NCI-H1436 treated with DMSO at 0.1 percent for 48 hours (cell line): Measurements from ENCODE around the gene RAB24.
"Not testable (repeated sequence)": the region's sequence is repeated elsewhere in the genome, so short reads cannot be mapped to it uniquely, and the experiment has no call there.

Experiments used
- DNase-seq: peaks from one replicate; lab custom pipeline; 2025; lab: John Stamatoyannopoulos, UW

RAB24 gene

DNA sequence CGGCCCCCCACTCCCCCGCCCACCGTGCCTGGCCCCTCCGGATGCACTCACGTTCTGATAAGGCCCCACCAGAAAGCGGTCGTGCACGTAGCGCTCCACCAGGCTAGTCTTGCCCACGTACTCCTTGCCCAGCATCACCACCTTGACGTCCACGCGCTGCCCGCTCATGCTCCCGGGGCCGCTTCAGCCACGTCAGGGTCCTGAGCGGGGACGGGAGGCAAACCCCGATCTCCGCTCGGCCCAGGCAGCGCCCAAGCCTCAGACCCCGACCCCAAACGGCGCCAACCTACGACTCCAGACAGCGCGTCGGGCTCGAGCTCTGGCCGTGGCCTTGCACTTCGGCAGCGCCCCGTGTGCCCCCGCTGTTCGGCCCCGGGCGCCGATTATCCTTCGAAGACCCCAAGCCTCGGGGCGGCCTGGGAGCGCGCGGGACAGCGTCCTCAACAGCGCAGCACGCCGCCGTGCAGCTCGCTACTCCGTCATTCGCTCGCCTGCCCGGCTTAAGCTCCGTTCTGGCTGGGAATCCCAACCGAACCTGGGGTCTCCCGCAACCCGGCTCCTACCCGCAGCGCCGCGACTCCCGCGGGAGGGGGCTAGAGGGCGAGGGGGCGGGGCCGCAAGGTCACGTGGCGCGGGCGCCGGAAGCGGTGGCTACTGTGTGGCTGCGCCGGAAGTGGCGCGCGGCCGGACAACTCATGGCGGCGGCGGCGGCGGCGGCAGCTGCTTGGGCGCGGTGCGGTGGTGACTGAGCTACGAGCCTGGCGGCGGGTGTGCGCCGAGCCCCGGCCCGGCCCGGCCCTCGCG, at the start of gene RAB24, which contains the start of gene PRELID1:
TSS of gene RAB24 (minus strand) at position 599 of the 804 bp plus-strand sequence. CDS start at position 168, 431 bp downstream.
TSS of gene PRELID1 (plus strand) at position 679 of the 804 bp plus-strand sequence. CDS start 187 bp downstream, outside the sequence.
- no peak for DNase-seq

DNA sequence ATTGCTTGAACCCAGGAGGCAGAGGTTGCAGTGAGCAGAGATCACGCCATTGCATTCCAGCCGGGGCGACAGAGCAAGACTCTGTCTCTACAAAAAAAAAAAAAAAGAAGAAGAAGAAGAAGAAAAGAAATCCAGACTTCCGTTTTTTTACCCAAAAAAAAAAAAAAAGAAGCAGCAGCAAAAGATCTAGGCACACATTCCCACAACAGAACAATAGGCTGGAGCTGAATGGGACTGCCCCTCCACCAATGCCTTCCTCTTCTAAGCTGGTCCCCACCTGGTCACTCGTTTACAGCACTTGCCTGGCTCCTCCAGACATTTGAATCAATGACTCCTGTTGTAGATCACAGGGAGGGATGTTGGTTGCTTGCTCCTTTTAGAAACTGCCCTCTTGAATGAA, 49.6 kb upstream of the RAB24 start:
- no peak for DNase-seq

DNA sequence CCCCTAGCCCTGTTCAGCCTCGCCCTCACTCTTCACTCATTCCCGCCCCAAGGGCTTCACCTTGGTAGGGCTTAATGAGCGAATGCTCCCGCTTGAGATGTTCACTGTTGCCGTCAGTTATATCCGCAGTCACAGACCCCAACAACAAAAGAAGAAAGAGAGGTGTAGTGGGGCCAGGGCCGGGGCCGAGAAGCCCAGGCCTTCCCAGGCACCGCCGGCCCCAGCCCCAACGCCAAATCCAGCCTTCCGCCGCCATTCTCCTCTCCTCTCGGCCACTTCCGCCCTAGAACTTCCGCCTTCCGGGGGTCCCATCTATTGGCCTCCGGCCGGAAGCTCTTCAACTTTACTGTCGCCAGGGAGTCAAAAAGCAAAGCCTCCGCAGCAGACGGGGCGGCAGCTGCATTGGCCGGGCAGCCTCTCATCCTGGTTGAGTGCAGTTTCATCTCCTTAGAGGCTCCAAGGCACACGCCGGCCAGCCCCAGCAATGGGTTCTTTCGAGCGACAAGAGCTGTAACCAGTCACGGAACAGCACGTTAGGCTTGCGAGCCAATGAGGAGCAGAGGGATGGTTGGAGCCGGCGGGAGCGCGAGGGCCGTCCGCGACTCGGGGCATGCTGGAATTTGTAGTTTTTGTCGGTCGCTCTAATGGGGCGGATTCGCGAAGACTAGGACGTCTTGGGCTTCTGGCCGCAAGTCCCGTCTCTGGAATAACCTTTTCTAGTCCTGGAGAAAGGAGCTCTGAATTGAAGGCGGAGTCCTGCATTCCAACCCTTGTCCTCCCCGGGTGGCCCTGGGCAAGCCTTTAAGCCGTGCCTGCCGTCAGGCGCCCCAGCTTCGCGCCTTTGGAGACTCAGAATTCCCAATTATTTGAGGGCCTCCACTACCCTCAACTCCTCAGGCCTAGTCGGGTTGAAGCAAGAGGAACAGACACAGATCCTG, 48.1 kb upstream of the RAB24 start, which contains the start of gene LMAN2:
TSS of gene LMAN2 (minus strand) at position 277 of the 938 bp plus-strand sequence. CDS start at position 256, 21 bp downstream.
- peak; percentile 61 for DNase-seq

DNA sequence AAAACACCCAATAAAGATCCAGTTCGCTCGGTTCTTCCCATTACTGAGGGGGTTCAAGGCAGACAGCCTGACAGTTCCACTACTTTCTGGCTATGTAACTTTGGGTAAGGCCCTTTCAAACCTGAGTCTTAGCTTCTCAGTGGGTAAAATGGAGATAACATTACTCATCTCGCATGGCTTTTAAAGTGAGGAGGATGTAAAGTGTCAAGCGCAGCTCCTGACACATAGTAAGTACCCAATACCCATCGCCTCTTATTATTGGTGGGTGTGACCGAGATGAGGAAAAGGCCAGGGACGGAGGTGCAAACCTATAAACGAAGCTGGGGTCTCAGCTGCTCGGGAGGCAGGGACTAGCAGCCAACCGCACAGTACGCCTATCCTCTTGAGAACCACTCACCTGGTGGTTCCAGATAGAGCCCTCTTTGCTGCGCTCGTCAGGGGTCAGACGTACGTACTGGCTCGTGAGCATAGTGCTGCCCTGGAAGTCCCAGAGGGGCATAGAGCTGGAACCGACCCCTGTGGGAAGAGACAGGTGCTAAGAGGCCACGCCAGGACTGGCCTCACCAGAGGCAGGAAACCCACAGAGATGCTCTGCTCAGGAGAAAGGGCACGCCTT, 47.4 kb upstream of the RAB24 start:
- no peak for DNase-seq

DNA sequence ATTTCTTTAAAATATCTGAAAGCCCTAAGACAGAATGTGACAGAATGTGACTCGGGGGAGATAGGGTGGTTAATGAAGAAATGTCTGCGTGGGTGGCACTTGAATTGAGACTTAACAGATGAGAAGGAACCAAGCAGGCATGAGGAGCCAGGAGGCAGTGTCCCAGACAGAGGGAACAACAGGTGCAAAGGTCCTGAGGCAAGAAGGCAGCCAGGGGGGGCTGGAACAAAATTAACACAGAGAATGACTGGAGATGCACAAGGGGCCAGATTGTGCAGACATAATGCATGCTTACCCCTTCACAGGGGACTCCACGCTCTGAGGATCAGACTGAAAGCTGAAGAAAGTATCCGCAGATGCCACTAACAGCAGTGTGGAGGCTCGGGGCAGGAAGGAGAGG, 46.2 kb upstream of the RAB24 start:
- DNase-seq: no peak

DNA sequence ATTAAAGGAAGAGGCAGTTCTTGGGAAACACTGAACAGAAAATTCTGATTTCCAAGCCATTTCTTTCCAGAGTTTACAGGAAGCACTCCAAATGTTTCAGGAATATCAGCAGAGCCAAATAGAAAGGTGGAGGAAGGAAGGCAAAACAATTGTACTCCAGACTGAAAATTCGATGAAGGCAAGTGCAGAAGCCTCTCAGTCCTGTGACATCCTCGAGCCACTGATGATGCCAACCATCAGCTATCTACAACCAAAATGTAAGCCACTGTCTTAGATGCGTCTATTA, 45.8 kb upstream of the RAB24 start:
- no peak for DNase-seq

DNA sequence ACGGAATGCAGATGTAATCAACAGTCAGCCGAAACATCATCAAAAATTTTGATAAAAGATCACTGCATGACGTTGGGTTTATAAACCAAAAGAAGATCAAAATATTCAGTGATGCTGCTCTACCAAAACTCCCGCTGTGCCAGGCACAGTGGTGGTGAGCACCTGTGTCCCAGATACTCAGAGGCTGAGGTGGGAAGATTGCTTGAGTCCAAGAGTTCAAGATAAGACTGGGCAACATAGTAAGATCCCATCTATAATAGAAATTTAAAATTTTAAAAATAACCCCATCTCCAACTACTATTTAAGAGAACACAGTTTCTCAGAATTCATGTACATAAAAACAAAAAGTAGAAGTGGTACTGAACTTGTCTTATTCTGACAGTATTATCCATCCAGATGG, 44.2 kb upstream of the RAB24 start:
- no peak for DNase-seq

DNA sequence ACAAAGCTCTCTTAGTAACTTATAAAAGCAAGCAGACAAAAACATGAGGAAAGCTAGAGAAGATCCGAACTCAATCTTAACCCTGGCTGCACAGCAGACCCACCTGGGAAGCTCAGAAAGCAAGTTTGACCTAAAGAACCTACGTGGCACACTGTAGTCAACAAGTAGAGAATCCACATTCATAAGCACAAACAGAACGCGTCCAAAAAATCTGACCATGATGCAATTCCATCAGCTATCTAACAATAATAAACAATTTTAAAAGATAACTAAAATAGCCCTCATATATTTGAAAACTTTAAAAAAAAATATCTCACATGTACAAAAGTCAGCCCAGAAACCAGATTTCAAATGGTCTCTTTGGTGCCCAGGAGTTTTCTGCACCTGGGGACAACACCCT, 43.3 kb upstream of the RAB24 start:
- no peak for DNase-seq

DNA sequence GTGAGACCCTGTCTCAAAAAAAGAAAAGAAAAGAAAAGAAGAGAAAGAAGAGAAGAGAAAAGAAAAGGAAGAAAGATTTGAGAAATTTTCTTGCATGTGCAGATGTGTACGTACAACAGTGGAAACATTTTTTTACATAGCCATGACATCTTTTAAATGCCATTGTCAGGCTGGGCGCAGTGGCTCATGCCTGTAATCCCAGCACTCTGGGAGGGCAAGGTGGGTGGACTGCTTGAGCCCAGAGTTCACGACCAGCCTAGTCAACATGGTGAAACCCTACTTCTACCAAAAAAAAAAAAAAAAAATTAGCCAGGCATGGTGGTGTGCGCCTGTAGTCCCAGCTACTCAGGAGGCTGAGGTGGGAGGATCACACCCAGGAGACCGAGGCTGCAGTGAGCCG, 41.4 kb upstream of the RAB24 start:
- no peak for DNase-seq

DNA sequence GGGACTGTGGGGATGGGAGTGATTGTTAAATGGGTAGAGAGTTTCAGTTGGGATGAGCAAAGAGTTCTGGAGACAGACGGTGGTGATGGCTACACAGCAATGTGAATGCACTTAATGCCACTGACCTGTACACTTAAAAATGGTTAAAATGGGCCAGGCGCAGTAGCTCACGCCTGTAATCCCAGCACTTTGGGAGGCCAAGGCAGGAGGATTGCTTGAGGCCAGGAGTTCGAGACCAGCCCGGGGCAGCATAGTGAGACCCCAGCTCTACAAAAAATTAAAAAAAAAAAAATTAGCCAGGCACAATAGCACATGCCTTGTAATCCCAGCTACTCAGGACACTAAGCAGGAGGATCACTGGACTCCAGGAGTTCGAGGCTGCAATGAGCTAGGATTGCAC, 40.3 kb upstream of the RAB24 start:
- DNase-seq: no peak

DNA sequence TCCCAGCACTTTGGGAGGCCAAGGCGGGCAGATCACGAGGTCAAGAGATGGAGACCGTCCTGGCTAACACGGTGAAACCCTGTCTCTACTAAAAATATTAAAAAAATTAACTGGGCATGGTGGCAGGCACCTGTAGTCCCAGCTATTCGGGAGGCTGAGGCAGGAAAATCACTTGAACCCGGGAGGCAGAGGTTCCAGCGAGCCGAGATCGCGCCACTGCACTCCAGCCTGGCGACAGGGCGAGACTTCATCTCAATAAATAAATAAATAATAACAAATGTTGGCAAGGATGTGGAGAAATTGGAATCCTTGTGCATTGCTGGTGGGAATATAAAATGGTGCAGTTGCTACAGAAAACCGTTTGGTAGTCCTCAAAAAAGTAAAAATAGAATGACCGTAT, 39.5 kb upstream of the RAB24 start:
- DNase-seq: not testable (repeated sequence)

DNA sequence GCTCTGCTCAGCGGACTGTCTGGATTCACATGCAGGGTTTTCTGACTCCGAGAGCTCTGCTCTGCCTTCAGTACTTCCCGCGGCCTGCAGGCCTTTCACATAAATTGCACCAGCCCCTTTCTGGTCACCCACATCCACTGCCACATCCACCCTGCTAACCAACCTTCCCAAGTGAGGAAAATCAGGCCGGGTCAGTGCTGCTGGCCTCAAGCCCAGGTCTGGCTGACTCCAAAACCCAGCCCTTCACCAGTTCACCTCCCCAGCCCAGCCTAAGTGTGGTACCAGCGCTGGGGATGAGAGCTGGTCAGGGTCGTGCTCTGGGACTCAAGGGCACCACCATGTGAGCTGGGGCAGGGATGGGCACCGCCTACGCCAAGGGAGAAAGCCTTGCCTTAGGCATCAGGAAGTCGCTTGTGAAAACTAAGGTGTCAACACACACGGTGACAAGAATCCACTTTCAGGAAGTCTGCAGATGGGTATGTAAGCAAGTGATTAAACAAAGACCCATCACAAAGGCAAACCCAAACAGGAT, 35.7 kb upstream of the RAB24 start:
- no peak for DNase-seq

DNA sequence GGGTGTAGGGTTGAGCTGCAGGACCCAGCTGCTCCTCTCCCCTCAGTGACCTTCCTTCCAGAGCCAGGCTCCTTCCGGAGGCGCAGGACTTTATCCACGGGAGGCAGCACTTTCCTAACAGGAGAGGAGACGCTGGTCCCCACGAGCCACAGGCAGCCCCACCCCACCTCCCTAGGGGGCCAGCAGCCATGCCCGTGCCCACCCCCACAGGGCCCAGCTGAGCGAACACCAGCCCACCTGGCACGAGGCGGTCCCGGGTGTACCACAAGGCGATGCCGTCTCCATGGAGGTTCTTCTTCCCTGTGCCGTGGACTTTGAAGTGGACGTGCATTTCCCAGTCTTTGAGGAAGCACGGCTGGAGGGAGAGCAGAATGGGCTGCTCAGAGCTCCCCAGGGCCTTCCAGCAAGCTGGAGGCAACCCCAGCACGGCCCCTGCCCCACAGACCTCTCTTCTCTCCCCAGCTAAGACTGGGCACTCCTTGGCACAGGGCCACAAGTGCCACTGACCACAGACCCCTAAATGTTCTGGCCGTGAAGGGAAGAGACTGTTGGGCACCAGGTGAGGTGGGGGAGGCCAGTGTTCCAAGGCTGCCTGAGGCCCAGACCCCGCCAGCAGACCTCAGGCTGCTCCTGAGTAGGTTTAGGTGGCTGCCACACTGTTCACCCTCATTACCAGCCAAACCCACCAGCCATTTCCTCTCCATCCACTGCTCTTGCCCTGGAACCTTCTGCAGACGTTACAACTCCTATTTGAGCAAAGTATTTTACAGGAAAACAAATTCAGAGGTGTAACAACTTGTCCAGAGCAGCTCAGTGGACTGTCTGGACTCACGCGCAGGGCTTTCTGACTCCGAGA, 35.0 kb upstream of the RAB24 start:
- DNase-seq: no peak

DNA sequence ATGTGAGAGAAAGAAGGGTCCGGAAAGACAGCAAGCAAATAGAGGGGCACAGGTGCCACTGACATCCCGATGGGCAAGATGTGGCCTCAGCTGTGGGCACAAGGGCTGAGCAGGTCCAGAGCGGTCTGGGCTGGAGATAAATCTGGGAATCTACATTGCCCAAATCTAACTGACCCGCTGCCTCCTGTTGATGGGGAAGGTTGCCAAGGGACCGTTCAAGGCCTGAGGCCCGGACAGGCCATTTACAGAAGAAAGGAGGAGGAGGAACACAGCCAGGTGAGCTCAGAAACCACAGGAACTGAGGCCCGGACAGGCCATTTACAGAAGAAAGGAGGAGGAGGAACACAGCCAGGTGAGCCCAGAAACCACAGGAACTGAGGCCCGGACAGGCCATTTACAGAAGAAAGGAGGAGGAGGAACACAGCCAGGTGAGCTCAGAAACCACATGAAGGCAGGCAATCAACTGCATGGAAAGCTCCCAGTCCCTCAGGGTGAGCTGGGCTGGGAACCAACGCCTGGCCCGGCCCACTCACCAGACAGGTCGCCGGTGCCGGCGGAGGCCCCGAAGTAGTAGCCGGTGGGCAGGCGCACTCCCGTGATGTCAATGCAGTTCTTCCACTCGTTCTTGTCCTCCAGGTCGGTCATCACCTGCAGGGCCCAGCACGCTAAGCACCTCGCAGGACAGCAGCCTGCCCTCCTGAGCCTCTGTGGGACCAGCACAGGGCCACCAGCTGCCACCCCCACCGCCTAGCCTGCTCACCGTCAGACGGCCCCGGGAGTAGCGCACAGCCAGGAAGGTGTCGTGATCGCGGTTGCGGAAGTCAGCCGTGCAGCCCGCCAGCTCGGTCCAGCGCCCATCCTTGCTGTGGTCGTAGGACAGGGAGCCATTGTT, 33.3 kb upstream of the RAB24 start:
- no peak for DNase-seq

DNA sequence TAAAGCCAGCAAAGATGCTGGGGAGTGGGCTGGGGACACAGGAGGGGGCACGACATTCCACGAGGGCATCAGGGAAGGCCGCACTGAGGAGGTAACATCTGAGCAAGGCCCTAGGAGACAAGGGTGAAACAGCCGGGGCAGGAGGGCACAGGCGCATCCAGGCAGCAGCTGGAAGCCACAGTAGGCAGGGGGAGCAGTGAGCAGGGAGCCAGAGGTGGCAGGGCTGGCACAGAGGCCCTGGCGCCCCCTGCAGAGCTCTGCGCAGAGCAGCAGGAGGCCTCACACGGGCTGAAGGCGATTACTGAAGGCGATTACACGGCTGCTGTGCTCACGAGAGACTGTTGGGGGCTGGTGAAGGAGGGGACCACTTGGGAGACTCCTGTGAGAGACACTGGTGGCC, 32.6 kb upstream of the RAB24 start:
- no peak for DNase-seq

DNA sequence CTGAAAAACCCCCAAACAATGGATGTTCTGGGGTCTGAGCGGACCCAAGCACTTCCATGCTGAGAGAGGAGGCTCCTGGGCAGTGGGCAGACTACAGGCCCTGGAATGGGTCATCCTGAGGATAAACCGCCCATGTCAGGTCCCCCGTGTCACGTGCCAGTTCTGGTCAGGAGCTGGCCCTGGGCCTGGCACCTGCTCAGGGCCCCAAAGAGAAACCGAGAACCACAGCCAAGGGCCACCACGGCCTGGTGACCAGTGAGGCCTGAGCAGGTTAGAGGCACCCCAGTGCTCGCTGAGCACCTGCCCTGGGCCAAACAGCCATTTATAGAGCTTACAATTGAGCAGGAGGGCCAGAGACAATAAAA, 32.2 kb upstream of the RAB24 start:
- DNase-seq: no peak

DNA sequence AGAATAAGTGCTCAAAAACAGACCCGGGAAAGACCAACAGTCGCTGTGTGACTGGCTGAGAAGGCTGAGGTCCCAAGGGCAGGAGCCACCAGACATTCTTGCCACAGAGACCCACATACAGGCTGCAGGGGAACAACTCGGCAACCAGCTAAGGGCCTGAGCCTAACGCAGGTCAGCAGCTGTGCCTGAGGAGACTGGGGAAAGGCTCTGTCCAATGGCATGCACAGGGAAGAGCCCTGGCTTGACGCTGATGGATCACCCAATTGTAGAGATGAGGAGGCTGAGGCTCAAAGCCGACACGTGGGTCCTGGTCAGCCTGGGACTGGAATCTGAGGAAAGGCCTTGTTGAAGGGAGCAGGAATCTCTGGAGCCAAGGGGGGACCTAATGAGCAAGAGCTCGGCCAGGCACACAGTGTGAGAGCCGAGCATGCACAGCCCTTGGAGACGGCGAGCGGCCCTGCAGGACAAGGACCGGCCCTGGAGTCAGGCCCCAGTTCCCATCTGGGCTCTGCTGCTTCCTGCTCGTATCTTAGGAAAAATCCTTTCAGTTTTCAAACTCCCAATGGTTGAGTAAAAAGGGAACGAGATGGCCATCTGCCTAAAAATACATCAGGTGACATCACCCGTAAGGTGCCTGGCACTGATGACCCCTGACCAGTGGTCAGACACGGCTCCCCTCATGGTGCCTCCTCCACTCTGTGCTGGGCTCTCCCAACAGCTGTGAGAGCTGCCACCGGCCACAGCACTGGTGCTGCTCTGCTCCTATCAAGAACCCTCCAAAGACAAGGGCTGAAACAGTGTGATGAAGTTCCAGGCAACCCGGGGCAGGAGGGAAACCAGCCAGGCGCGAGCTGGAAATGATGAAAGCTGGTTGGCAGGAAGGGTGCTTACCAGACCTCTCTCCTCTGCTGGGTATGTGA, 31.5 kb upstream of the RAB24 start:
- no peak for DNase-seq

DNA sequence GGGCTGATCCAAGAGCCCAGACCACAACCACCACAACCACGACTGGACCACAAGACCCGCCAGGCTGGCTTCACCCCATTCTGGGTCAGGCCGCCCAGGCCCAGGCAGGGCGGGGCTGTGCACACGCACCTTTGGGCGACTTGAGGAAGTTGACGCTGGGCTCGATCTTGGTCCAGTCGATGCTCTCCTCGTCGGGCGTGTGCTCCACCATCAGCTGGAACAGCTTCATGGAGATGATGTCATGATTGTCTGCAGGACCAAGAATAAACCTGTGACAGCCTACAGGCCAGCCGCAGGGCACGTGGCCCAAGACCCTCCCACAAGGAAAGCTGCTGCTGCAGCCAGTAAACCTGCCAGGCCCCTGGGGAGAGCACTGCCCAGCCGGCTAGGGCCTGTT, 30.6 kb upstream of the RAB24 start:
- no peak for DNase-seq

DNA sequence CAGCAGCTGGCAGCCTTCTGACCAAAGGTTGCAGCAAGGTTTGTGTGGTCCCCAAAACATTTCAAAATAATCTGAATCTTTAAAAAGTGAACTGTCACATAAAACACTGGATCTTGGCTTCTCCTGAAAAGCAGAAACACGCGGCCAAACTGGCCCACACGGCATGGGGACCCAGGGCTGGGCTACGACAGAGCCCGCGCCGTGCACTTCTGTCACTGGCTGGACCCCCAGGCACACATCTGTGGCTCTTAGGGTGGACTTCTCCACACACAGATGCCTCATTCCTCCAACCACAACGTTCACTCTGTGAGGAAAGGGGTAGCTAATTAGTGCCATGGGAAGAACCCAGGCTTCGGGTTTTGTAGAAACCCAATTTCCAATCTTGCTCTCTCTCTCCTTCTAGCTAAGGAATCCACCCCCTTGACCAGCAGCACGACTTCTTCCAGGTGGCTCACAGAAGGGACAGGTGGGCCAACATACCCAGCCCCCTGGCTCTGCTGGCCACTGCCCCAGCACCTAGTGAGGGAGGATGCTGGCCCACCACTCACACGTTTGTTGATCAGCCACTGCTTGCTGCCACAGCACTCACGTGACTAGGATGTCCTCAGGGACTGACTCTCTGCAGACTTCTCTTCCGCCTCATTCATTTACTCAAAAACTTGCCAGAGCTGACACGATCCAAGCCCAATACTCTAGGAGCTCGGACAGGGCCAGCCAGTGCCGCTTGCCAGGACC, 30.1 kb upstream of the RAB24 start:
- no peak for DNase-seq
